WERI-Rb-1 (cell line): ENCODE results near the gene SYNJ2.

ENCODE experiments used
- DNase-seq: peaks from one replicate; pipeline ENCODE4 v3.0.0-alpha.2; 2020
- H3K27ac ChIP-seq: fragments of 250-450 bp; sonication (Bioruptor Pico); 2 replicates; pipeline ENCODE4 v1.5.1; 2020; ENCODE audit warnings: mild to moderate bottlenecking, moderate library complexity
- H3K27me3 ChIP-seq: fragments of 250-450 bp; sonication (Bioruptor Pico); 2 replicates; pipeline ENCODE4 v1.5.1; 2021; ENCODE audit warnings: mild to moderate bottlenecking, low read depth, moderate library complexity; ENCODE audit not compliant: insufficient read depth, severe bottlenecking
- H3K36me3 ChIP-seq: fragments of 250-450 bp; sonication (Bioruptor Pico); 2 replicates; pipeline ENCODE4 v1.5.1; 2020; ENCODE audit warnings: mild to moderate bottlenecking, moderate library complexity
- H3K4me3 ChIP-seq: 2 replicates; pipeline ENCODE4 v1.5.1; 2011; ENCODE audit warnings: low read depth, mild to moderate bottlenecking, control low read depth, low read length
- H3K9me3 ChIP-seq: fragments of 250-450 bp; sonication (Bioruptor Pico); 2 replicates; pipeline ENCODE4 v1.5.1; 2021; ENCODE audit warnings: mild to moderate bottlenecking, moderate library complexity; ENCODE audit not compliant: severe bottlenecking
- TF ChIP-seq, protein P1 (sequence below): IDR thresholded peaks from 2 replicates; pipeline ENCODE4 v1.5.1; 2011; ENCODE audit warnings: low read depth, mild to moderate bottlenecking, control low read depth, inconsistent platforms, low read length

Gene SYNJ2

DNA sequence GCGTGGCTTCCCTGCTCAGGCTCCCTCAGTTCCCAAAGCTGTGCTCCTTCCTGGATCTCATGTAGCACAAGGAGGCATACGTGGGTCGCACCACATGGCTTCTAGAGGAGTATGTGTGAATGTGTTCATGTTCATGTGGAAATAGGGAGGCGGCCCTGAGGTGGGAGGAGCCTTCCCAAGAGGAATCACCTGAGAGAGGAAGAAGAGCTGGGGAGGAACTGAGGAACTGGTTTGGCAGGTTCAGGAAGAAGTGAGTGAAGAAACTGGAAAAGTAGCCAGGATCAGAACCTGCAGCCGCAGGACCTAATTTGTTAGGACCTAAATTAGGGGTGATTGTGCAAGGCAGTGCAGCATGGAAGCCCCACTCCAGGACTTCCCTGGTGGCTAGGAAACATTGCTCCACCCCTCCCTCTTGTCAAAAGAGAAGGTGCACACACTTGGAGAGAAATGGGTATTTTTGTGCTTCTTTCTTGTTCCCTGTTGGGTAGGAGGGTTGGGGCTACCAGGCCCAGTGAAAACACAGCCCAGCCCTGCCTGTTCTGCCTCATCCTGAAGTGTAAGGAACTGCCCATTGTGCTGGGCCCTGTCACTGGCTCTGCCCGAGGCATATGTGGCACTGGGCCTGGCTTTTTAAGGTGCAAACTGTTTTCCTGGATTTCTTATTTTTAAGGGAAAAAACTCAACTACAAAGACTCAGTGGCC lies 20.7 kb downstream of the SYNJ2 start:
- TF ChIP-seq, protein P1, sequence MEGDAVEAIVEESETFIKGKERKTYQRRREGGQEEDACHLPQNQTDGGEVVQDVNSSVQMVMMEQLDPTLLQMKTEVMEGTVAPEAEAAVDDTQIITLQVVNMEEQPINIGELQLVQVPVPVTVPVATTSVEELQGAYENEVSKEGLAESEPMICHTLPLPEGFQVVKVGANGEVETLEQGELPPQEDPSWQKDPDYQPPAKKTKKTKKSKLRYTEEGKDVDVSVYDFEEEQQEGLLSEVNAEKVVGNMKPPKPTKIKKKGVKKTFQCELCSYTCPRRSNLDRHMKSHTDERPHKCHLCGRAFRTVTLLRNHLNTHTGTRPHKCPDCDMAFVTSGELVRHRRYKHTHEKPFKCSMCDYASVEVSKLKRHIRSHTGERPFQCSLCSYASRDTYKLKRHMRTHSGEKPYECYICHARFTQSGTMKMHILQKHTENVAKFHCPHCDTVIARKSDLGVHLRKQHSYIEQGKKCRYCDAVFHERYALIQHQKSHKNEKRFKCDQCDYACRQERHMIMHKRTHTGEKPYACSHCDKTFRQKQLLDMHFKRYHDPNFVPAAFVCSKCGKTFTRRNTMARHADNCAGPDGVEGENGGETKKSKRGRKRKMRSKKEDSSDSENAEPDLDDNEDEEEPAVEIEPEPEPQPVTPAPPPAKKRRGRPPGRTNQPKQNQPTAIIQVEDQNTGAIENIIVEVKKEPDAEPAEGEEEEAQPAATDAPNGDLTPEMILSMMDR, result no peak
- Histone ChIP-seq H3K27me3 (no peaks in the 10 kb centered on the region), H3K4me3 (no peak overlapping the region), H3K9me3 (no peaks in the 10 kb centered on the region), H3K36me3 (no peaks in the 10 kb centered on the region), H3K27ac (no peak overlapping the region)
- DNase-seq, result no peak

DNA sequence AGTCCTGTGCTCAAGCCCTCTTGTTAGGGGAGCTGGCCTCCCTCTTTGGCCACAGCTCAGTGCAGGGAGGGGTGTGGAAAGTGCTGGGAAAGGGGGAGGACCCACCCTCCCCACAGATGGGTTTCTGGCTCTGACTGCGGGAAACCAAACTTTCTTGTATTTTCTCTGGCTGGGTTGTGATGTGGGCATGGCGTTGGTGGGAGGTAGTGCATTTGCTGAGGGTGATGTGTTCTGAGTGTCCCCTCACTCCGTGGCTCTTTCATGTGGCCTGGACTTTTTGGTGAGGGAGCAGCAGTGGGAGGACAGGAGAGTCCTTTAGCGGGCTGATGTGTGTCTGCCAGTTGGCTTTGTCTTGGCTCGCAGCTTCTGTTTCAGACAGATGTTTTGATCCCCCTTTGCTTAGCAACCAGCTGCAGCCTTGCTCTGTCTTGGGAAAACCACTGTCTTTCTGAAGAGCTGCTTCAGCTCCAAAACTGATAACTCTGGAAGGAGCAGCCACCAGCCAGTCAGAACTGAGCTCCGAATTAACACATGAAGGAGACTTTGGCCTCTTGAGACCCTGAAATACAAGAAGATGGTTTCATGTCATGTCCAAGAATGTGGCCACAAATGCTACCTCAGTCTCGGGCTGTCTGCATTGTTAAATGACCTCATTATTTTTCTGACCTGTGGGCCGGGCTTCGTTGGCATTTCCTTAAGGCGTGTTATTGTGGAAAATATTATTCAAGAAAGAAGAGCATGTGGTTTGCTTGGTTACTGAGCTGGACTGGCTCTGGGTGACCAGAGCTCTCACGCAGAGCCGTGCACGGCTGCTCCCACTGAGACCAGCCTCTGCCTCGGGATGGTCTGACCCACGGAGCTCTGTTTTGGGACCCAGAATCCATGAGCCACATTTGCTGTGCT lies 21.5 kb downstream of the SYNJ2 start:
- Histone ChIP-seq H3K27ac (no peak overlapping the region), H3K9me3 (no peaks in the 10 kb centered on the region), H3K27me3 (no peaks in the 10 kb centered on the region), H3K4me3 (no peak overlapping the region), H3K36me3 (no peaks in the 10 kb centered on the region)
- TF ChIP-seq, protein P1, result no peak
- no peak for DNase-seq

DNA sequence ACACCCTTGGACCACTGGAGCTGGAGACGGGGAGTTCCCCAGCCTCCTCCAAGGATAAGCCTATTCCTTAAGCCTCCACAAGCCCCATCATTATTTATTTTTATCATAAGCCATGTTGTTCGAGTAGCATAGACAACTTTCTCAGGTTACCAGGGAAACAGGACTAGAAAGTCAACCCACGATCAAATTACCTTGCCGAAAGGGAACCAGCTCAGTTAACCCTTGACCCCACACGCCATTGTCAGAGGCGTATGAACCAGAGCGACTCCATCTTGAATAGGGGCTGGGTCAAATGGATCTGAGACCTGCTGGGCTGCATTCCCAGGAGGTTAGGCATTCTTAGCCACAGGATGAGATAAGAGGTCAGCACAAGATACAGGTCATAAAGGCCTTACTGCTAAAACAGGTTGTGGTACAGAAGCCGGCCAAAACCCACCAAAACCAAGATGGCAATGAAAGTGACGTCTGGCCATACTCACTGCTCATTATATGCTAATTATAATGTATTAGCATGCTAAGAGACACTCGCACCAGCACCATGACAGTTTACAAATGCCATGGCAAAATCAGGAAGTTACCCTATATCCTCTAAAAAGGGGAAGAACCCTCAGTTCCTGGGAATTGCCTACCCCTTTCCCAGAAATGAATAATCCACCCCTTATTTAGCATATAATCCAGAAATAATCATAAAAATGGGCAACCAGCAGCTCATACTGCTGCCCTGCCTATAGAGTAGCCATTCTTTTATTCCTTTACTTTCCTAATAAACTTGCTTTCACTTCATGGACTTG lies 22.4 kb downstream of the SYNJ2 start:
- Histone ChIP-seq H3K4me3 (no peak overlapping the region), H3K27ac (no peak overlapping the region), H3K27me3 (no peaks in the 10 kb centered on the region), H3K36me3 (no peaks in the 10 kb centered on the region; the same call in 1 of the 2 replicates), H3K9me3 (no peaks in the 10 kb centered on the region)
- TF ChIP-seq, protein P1, result no peak
- no peak for DNase-seq

DNA sequence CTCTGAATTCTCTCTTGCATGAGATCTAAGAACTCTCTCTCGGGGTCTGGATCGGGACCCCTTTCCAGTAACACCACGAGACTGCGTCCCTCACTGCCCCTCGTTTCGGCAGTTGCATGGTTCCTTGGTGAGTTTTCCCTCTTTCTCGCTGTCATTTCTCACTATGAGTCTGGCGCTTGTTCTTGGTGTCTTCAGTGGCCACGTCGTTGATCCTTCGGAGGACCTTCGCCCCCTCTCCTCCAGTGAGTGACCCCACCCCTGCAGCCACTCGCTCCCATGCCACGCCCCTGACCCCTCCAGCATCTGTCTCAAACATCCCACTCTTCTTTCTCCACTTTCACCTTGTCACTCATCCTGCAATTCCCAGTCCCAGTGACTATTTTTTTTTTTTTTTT lies 23.0 kb downstream of the SYNJ2 start:
- H3K4me3 ChIP-seq, result no peak overlapping the region
- H3K27me3 ChIP-seq, result no peaks in the 10 kb centered on the region
- TF ChIP-seq, protein P1, result no peak
- H3K27ac ChIP-seq, result no peak overlapping the region
- H3K36me3 ChIP-seq, result no peaks in the 10 kb centered on the region; the same call in 1 of the 2 replicates
- no peak for DNase-seq
- no peaks in the 10 kb centered on the region for H3K9me3 ChIP-seq

DNA sequence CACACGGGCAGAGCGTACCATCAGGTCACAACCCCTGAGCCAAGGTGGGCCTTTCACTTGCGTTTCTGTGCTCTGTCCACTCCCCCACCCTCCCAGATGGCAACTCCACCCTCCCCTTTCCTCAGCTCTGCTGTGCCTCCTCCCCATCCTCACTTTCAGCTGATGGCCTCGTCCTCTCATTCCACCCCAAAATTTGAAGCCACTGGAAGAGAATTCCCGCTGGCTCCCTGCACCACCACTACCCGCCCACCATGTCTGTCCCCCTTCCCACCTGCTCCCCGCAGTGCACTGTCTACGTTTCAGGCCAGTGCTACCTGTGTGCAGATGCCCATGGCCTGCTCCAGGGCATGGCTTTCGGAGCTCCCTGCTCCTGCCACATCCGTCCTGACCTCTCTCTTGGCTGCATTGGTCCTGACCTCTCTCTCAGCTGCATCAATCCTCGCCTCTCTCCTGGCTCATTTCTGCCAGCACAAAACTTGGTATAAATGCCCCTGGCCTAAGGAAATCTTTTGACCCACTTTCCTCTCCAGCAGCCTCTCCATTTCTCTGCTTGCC lies 24.0 kb downstream of the SYNJ2 start:
- no peaks in the 10 kb centered on the region for H3K9me3 ChIP-seq
- H3K27me3 ChIP-seq, result no peaks in the 10 kb centered on the region
- no peak overlapping the region for H3K4me3 ChIP-seq
- DNase-seq, result no peak
- TF ChIP-seq, protein P1, result no peak
- H3K36me3 ChIP-seq, result no peaks in the 10 kb centered on the region; the same call in 1 of the 2 replicates
- H3K27ac ChIP-seq, result no peak overlapping the region
